ENCODE measurements around the gene LMX1A.

LMX1A gene

DNA sequence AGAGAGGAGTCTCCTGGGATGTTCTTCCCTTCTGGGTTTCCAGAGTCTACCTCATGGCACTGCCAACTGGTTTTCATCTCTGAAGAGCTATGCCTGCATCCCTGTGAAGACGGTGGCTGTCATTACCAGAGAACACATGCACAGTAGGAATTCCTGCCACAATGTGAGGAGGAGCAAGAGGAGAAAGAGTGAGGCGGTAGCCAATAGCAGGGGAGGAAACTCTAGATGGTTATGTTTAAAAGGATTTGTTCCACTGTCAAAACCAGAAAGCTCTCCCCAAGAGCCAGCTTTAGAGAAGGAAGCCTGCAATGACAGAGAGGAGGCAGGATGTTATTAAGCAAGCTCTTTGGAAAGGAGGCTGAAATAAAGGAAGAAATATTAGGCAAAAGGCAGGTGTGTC, 12.3 kb downstream of the LMX1A start:
- DNase-seq (ENCODE audit: low read depth): no peak
- H3K4me3 ChIP-seq (ENCODE audit: low read length): no peak overlapping the region

GRCh38 chr1:165342587-165342986, 13.9 kb downstream of the LMX1A start:
- no peak for TF ChIP-seq CTCF (conservative IDR thresholded peaks at IDR 0.05; ENCODE audit: low read depth, low read length)
- no peak overlapping the region for H3K4me3 ChIP-seq (ENCODE audit: low read length)
- DNase-seq (ENCODE audit: low read depth): no peak

More for the DNA sequence above, 12.3 kb downstream of the LMX1A start:
- no peak for TF ChIP-seq CTCF (conservative IDR thresholded peaks at IDR 0.05; ENCODE audit: low read depth, low read length)

- no peak for DNase-seq (ENCODE audit: low read depth)
- H3K4me3 ChIP-seq (ENCODE audit: low read length): no peak overlapping the region
- TF ChIP-seq CTCF (conservative IDR thresholded peaks at IDR 0.05; ENCODE audit: low read depth, low read length): no peak
Measured at GRCh38 chr1:165342168-165342567, 14.3 kb downstream of the LMX1A start.

DNA sequence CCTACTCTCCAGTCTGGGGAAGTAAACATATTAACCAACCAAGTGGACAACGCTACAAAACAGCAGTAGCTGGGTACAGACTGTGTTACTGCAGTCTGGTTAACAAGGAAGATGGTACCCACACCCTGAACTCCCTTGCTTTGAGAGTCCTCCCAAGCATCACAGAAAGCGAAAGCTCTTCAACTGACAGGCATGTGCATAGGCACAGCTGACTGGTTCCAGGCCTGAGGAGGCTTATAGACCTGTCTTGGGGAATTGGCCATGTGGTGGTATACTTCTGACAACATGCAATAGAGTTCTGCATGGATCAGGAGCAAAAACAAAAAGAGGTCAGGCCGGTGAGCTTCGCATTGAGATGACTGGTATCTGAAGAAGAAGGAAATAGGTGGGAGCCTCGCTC, 17.4 kb downstream of the LMX1A start:
- no peak for DNase-seq (ENCODE audit: low read depth)
- no peak for TF ChIP-seq CTCF (conservative IDR thresholded peaks at IDR 0.05; ENCODE audit: low read depth, low read length)
- no peak overlapping the region for H3K4me3 ChIP-seq (ENCODE audit: low read length)

- no peak for DNase-seq (ENCODE audit: low read depth)
- no peak overlapping the region for H3K4me3 ChIP-seq (ENCODE audit: low read length)
- no peak for TF ChIP-seq CTCF (conservative IDR thresholded peaks at IDR 0.05; ENCODE audit: low read depth, low read length)
Measured at GRCh38 chr1:165330483-165330882, 26.0 kb downstream of the LMX1A start.

GRCh38 chr1:165329104-165329503, 27.4 kb downstream of the LMX1A start:
- no peak for DNase-seq (ENCODE audit: low read depth)
- no peak overlapping the region for H3K4me3 ChIP-seq (ENCODE audit: low read length)
- TF ChIP-seq CTCF (conservative IDR thresholded peaks at IDR 0.05; ENCODE audit: low read depth, low read length): no peak

- no peak for TF ChIP-seq CTCF (conservative IDR thresholded peaks at IDR 0.05; ENCODE audit: low read depth, low read length)
- DNase-seq (ENCODE audit: low read depth): no peak
- H3K4me3 ChIP-seq (ENCODE audit: low read length): no peak overlapping the region
Measured at GRCh38 chr1:165328136-165328535, 28.4 kb downstream of the LMX1A start.
